Caco-2 (cell line): ENCODE results near the gene CNN3. TPM values are rescaled to one million over a fixed set of nuclear protein-coding genes. Genes with fewer than 3 reads are reported as not detected.

Source experiments
- BruUV-seq: library from RNA; stranded (reverse); fragments of 400-500 nt; replicated peaks from 2 replicates; lab custom pipeline; 2021; lab: Mats Ljungman, UMichigan
- CTCF ChIA-PET: fragments of 300-600 bp; sonication (Branson Sonifier 250); formaldehyde crosslinking; loops from one replicate; lab custom pipeline; 2022; ENCODE audit warnings: antibody characterized with exemption; lab: Charles Lee
- POLR2A ChIA-PET: fragments of 300-600 bp; sonication (Branson Sonifier 250); formaldehyde crosslinking; loops from one replicate; lab custom pipeline; 2022; ENCODE audit warnings: antibody characterized with exemption; lab: Charles Lee
- DNase-seq, 2 experiments: peaks; one replicate each; pipeline versions ENCODE4 v3.0.0 to v3.0.0-alpha.2; 2020 to 2022
- H3K27me3 ChIP-seq: replicated peaks from 2 replicates; pipeline ENCODE4 v1.6.0; 2011; ENCODE audit warnings: low read length; ENCODE audit not compliant: control insufficient read depth, insufficient read depth
- H3K36me3 ChIP-seq: 2 replicates; pipeline ENCODE4 v1.5.1; 2011; ENCODE audit warnings: low read length; ENCODE audit not compliant: control insufficient read depth, insufficient read depth
- H3K4me1 ChIP-seq: fragments of 250-450 bp; sonication (Bioruptor Pico); 2 replicates; pipeline ENCODE4 v1.5.1; 2020; ENCODE audit warnings: mild to moderate bottlenecking
- H3K4me3 ChIP-seq: 2 replicates; pipeline ENCODE4 v1.5.1; 2011; ENCODE audit warnings: low read depth, mild to moderate bottlenecking, control low read depth, low read length
- H3K9me3 ChIP-seq: fragments of 250-450 bp; sonication (Bioruptor Pico); 2 replicates; pipeline ENCODE4 v1.5.1; 2020; ENCODE audit warnings: mild to moderate bottlenecking, moderate library complexity
- H3K27ac Mint-ChIP-seq: one replicate; pipeline ENCODE4 v1.8.0; 2022; ENCODE audit warnings: mixed read lengths; ENCODE audit not compliant: unreplicated experiment
- H3K27me3 Mint-ChIP-seq: one replicate; pipeline ENCODE4 v1.8.0; 2022; ENCODE audit warnings: mixed read lengths; ENCODE audit not compliant: insufficient read depth, unreplicated experiment
- H3K36me3 Mint-ChIP-seq: one replicate; pipeline ENCODE4 v1.8.0; 2022; ENCODE audit warnings: mild to moderate bottlenecking, mixed read lengths; ENCODE audit not compliant: insufficient read depth, unreplicated experiment
- H3K4me1 Mint-ChIP-seq: one replicate; pipeline ENCODE4 v1.8.0; 2022; ENCODE audit warnings: low read depth, mixed read lengths; ENCODE audit not compliant: unreplicated experiment
- H3K4me3 Mint-ChIP-seq: one replicate; pipeline ENCODE4 v1.8.0; 2022; ENCODE audit warnings: mild to moderate bottlenecking, moderate library complexity, mixed read lengths; ENCODE audit not compliant: unreplicated experiment
- H3K9me3 Mint-ChIP-seq: one replicate; pipeline ENCODE4 v1.8.0; 2022; ENCODE audit warnings: mixed read lengths; ENCODE audit not compliant: unreplicated experiment
- intact Hi-C: fragments of 100-400 bp; cut with micrococcal nuclease; formaldehyde crosslinking; loops from one replicate; pipeline ENCODE4 v1.10.0; 2022; ENCODE audit not compliant: unreplicated experiment
- total RNA-seq: library from RNA; stranded (reverse); gene quantifications from 2 replicates; pipeline ENCODE4 v1.2.3, GENCODE V29; 2022
- TF ChIP-seq, protein P1 (sequence below), 2 experiments: fragments of 200-600 bp in 1 of 2; IDR thresholded peaks; 1 replicate in 1 of 2; 2 replicates in 1 of 2; pipeline versions ENCODE4 v1.5.1 to v1.8.0; 2011 to 2022; ENCODE audit warnings: antibody characterized with exemption in 1 of 2, control low read depth in 1 of 2, inconsistent platforms in 1 of 2, low read depth in 1 of 2, low read length in 1 of 2, mild to moderate bottlenecking in 1 of 2, moderate library complexity in 1 of 2; ENCODE audit not compliant: insufficient read depth in 1 of 2, severe bottlenecking in 1 of 2, unreplicated experiment in 1 of 2

CNN3 gene
- total RNA-seq, 1 experiment from 2014 or later: 329 TPM

DNA sequence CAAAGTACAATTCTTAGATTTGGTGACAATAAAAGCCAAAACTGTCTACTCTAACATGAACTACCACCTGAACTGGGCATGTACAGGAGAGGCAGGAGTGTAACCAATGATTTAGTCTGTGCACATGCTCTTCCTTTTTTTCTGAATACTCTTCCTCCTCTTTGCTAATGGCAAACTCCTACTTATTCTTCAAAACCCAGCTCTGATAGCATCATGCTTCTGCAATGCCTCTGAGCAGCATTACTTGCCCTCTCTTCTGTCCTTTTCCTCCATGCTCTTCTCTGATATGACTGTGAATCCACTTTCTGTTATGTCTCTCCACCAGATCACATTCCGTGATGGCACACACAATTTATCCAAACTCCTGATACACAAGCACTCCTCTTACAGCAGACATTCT is 31.4 kb downstream of the CNN3 start:
- no TSS peak for BruUV-seq
- H3K36me3 ChIP-seq: no peaks in the 10 kb centered on the region
- no peak overlapping the region for H3K4me3 Mint-ChIP-seq

DNA sequence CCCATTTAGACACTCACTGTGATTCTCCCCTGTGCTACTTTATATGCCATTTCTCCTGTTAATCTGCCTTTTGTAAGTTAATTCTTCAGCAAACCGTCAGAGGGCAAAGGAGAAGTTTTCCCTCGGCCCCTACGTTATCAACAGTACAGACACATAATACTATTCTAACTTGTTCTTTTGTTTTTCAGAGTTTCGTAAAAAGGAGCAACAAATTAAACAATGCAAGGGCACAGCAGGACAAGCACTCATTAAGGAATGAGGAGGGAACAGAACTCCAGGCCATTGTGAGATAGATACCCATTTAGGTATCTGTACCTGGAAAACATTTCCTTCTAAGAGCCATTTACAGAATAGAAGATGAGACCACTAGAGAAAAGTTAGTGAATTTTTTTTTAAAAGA is 32.3 kb downstream of the CNN3 start:
- DNase-seq: no peak
- H3K36me3 ChIP-seq: no peaks in the 10 kb centered on the region
- no peak overlapping the region for H3K4me3 Mint-ChIP-seq
- H3K9me3 ChIP-seq: no peaks in the 10 kb centered on the region
- TF ChIP-seq, protein P1, sequence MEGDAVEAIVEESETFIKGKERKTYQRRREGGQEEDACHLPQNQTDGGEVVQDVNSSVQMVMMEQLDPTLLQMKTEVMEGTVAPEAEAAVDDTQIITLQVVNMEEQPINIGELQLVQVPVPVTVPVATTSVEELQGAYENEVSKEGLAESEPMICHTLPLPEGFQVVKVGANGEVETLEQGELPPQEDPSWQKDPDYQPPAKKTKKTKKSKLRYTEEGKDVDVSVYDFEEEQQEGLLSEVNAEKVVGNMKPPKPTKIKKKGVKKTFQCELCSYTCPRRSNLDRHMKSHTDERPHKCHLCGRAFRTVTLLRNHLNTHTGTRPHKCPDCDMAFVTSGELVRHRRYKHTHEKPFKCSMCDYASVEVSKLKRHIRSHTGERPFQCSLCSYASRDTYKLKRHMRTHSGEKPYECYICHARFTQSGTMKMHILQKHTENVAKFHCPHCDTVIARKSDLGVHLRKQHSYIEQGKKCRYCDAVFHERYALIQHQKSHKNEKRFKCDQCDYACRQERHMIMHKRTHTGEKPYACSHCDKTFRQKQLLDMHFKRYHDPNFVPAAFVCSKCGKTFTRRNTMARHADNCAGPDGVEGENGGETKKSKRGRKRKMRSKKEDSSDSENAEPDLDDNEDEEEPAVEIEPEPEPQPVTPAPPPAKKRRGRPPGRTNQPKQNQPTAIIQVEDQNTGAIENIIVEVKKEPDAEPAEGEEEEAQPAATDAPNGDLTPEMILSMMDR (IDR thresholded peaks at IDR 0.05; ENCODE audit: insufficient read depth in 1 of 2, low read depth in 1 of 2, low read length in 1 of 2, severe bottlenecking in 1 of 2, unreplicated experiment in 1 of 2): no peak
- H3K4me1 ChIP-seq: peaks cover 6% of the 10 kb centered on the region; the same call in 1 of the 2 replicates
- peak overlapping the region; percentile 34 for H3K27ac Mint-ChIP-seq
- POLR2A ChIA-PET: no interaction called here
- no peaks in the 10 kb centered on the region for H3K27me3 Mint-ChIP-seq
- intact Hi-C loops: loop anchor here (2.0 to 5.0 kb wide), 2 partner anchors 42 to 148 kb away; no protein-coding TSS in a partner anchor
- H3K9me3 Mint-ChIP-seq: no peaks in the 10 kb centered on the region
- no peaks in the 10 kb centered on the region for H3K27me3 ChIP-seq
- H3K4me1 Mint-ChIP-seq: peaks cover 14% of the 10 kb centered on the region
- CTCF ChIA-PET: interaction anchor here (1.4 kb wide), 1 partner anchor 40 kb away, joined by 4 read pairs; no protein-coding TSS in a partner anchor
- peaks cover 80% of the 10 kb centered on the region for H3K36me3 Mint-ChIP-seq
- H3K4me3 ChIP-seq: no peak overlapping the region
- no TSS peak for BruUV-seq

More for the DNA sequence above, 31.4 kb downstream of the CNN3 start:
- Mint-ChIP-seq H3K27ac (peak overlapping the region; percentile 10), H3K36me3 (peaks cover 80% of the 10 kb centered on the region), H3K27me3 (no peaks in the 10 kb centered on the region), H3K9me3 (no peaks in the 10 kb centered on the region), H3K4me1 (peaks cover 14% of the 10 kb centered on the region)
- ChIA-PET CTCF (no interaction called here), POLR2A (no interaction called here)
- TF ChIP-seq, protein P1 (IDR thresholded peaks at IDR 0.05; ENCODE audit: insufficient read depth in 1 of 2, low read depth in 1 of 2, low read length in 1 of 2, severe bottlenecking in 1 of 2, unreplicated experiment in 1 of 2): no peak
- Histone ChIP-seq H3K4me1 (peaks cover 6% of the 10 kb centered on the region; the same call in 1 of the 2 replicates), H3K27me3 (no peaks in the 10 kb centered on the region), H3K4me3 (no peak overlapping the region), H3K9me3 (no peaks in the 10 kb centered on the region)
- DNase-seq: no peak
- intact Hi-C loops: loop anchor here (2.0 kb wide), 1 partner anchor 147 kb away; no protein-coding TSS in a partner anchor

DNA sequence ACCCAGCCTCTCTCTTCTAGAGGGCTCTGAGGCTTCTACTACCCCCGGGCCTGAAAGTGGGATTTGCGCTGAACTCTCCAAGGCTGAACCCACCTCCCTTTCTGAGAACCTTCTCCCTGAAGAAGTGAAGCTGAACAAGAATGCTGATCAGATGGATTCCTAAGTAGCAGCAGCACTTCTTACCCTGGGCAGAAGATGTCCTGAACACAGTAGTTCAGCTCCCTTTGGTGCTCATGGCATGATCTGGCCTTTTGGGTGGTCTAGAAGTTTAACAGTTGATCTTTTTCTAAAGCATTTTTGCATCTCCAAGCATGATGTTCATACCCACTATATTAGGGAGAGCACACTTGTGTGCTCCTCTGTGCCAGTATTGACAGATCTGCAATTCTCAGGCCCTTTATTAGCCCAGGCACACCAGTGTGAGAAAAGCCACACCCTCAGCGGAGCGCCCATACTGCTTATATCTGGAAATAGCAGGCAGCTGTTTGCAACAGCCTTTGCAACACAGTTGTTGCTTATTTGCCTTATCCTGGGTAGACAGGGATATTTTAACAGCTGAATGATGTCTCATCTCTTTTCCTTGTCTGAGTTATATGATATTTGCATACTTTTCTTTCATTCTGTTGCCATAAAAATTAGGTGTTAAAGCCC is 34.2 kb downstream of the CNN3 start:
- no TSS peak for BruUV-seq
- H3K4me3 Mint-ChIP-seq: no peak overlapping the region
- no peaks in the 10 kb centered on the region for H3K36me3 ChIP-seq
- H3K4me3 ChIP-seq: no peak overlapping the region
- POLR2A ChIA-PET: interaction anchor here (0.8 kb wide), 1 partner anchor 10 kb away, joined by 3 read pairs; no protein-coding TSS in a partner anchor
- CTCF ChIA-PET: interaction anchor here (0.6 kb wide), 1 partner anchor 38 kb away, joined by 3 read pairs; no protein-coding TSS in a partner anchor
- no peaks in the 10 kb centered on the region for H3K9me3 ChIP-seq
- no peaks in the 10 kb centered on the region for H3K9me3 Mint-ChIP-seq
- DNase-seq: no peak
- H3K27me3 Mint-ChIP-seq: no peaks in the 10 kb centered on the region
- no peaks in the 10 kb centered on the region for H3K27me3 ChIP-seq
- H3K4me1 ChIP-seq: peaks cover 6% of the 10 kb centered on the region; the same call in 1 of the 2 replicates
- intact Hi-C loops: loop anchor here (5.0 kb wide), 1 partner anchor 40 kb away; no protein-coding TSS in a partner anchor
- TF ChIP-seq, protein P1 (IDR thresholded peaks at IDR 0.05; ENCODE audit: insufficient read depth in 1 of 2, low read depth in 1 of 2, low read length in 1 of 2, severe bottlenecking in 1 of 2, unreplicated experiment in 1 of 2): no peak
- no peak overlapping the region for H3K27ac Mint-ChIP-seq
- peaks cover 14% of the 10 kb centered on the region for H3K4me1 Mint-ChIP-seq
- peaks cover 74% of the 10 kb centered on the region for H3K36me3 Mint-ChIP-seq
